Left hindlimb (tissue), 1 donor: Measurements from ENCODE around the gene KRTCAP2.
A peak's percentile ranks its signal among the peaks of the same experiment; 100 is the strongest.
"Not testable (repeated sequence)": the region's sequence is repeated elsewhere in the genome, so short reads cannot be mapped to it uniquely, and the experiment has no call there.

Experiments used
- DNase-seq: peaks from one replicate; pipeline ENCODE4 v3.0.0-alpha.2; 2018

KRTCAP2 gene

DNA sequence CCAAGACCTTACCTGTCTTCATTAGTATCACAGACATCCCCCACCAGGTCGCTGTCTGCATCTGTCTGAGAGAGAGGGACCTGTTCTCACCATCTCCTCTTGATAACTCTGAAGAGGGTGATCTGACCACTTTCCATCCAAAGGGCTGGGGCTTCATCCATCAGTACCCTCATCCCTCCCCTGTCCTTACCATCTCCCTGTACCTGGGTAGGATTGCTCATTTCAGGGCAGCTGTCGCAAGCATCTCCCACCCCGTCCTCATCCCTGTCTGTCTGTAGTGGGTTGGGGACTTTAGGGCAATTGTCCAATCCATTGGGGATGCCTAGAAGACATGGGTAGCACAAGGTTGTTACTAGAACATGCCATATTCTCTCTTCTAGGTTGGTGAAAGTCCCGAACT lies 26.7 kb upstream of the KRTCAP2 start:
- DNase-seq, result no peak

DNA sequence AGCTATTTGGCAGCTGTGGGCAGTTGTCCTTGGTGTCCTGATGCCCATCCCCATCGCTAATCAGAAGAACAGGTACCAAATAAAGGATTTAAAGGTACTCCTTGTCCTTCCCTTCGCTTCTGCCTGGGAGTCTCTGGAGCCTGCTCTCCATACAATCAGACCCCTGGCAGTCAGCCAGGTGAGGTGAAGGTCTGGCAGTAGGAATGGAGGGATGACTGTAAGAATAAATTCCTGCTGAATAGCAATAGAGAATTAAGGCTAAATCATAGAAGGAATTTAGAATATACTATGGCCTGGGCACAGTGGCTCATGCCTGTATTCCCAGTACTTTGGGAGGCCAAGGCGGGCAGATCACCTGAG lies 25.4 kb upstream of the KRTCAP2 start:
- DNase-seq, result peak; percentile 16

GRCh38 chr1:155197901-155198546 lies 24.9 kb upstream of the KRTCAP2 start:
- peak; percentile 25 for DNase-seq

DNA sequence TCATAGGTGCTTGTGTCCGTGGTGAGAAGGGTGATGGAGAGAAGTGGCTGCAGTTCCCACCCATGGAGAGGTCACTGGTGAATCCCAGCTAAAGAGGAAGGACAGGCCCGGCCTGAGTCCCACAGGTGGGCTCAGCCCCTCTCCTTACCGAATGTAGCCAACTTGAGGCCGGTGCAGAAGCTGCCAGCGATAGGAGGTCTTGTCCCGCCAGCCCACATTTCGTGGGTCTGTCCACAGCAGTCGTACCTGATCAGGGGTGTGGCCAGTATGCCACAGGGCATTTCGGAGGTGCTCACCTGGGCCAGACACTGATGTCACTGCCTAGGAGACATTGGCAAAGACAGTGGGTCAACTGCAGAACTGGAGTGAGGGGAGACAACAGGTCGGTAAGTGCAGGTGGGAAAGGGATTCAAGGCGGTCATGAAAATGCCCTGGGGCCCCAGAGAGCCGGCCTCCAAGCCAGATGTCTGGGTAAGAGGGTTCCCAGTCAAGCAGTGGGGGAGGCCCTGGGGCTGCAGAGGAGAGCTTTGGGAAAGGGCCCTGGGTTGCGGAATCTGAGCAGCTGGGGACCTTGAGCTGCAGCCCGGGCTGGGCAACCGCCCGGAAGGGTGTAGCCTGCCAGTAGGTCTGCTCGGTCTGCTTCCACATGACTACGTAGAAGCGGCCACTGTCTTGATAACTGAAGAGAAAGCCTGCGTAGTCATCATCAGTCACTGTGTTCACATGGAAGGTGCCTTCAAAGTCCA lies 24.0 kb upstream of the KRTCAP2 start:
- DNase-seq, result peak; percentile 43

DNA sequence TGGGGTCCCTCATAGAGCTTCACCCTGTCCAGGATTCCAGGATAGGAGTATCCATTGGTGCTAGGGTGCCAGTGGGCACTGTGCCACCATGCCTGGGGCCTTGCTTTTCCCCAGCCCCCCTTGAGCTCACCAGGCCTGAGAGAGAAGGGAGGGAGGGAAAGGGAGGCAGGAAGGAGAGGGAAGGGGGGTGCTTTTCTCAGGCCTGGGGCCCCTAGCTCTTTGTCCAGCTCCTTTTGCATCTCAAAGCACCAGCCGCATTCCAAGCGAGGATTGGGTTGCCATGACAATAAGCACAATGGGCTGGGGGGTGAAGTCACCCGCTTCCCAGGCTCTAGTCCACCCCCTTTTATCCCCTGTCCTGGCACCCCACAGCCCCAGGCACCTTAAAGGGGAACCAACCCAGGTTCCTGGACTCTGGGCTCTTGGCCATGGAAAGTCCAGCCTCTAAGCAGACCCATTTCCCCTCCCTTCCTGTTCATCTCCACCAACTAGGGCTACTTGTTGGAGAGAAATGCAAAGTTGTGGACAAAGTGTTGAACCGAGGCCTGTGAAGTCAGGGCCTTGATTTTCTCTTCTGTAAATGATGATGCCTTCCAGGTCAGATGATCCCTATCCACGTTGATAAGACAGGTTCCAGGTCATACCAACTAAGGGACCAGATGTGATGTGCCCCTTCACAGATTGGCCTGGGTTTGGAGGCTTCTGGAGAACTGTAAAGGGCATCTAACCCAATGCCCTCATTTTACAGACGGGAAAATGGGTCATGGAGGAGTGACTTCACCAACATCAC lies 23.2 kb upstream of the KRTCAP2 start:
- no peak for DNase-seq

DNA sequence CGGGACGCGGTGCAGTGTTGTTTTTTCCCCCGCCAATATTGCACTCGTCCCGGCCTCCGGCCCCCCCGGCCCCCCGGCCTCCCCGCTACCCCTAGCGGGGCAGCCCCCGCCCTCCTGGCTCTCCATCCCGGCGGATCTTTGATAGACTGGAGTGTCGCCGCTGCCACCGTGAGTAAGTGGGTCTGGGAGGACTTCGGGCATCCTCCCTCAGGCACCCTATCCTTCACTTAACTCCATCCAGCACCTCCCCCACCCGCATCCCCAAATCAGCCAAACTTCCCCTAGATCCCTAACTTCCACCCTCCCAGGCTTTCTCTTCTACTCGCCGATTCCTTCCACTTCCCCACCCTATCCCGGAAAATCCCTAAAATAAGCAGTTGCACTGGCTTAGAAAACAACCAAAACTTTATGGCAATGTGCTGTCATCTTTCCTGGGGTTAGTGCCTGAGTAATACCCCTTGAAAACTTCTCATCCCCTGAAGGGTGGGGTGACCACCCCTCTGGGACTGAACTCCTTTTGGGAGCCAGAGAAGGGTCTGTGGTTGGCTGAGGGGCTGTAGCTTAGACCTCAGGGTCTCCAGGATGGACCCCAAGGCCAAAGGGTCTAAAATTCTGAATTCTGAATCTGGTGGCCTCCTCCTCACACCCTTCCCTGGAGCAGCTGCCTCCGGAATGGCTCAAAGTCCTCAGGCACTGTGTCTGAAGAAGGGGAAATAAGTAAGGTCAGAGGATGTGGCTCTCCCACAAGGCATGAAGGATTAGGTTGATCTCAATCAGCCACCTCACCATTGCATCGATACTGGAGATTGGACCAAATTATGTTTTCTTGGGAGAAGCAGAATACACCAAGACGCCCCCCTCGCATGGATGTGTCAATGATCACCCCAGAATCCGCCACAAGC lies 22.3 kb upstream of the KRTCAP2 start:
- DNase-seq, result peak; percentile 41

DNA sequence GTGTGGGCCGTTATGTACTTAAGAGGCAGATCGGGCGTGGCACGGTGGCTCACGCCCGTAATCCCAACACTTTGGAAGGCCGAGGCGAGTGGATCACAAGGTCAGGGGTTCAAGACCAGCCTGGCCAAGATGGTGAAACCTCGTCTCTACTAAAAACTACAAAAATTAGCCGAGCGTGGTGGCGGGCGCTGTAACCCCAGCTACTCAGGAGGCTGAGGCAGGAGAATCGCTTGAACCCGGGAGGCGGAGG lies 20.8 kb upstream of the KRTCAP2 start:
- not testable (repeated sequence) for DNase-seq

- peak; percentile 94 for DNase-seq
These were observed 20.3 kb upstream of the KRTCAP2 start for GRCh38 chr1:155193275-155193990.

DNA sequence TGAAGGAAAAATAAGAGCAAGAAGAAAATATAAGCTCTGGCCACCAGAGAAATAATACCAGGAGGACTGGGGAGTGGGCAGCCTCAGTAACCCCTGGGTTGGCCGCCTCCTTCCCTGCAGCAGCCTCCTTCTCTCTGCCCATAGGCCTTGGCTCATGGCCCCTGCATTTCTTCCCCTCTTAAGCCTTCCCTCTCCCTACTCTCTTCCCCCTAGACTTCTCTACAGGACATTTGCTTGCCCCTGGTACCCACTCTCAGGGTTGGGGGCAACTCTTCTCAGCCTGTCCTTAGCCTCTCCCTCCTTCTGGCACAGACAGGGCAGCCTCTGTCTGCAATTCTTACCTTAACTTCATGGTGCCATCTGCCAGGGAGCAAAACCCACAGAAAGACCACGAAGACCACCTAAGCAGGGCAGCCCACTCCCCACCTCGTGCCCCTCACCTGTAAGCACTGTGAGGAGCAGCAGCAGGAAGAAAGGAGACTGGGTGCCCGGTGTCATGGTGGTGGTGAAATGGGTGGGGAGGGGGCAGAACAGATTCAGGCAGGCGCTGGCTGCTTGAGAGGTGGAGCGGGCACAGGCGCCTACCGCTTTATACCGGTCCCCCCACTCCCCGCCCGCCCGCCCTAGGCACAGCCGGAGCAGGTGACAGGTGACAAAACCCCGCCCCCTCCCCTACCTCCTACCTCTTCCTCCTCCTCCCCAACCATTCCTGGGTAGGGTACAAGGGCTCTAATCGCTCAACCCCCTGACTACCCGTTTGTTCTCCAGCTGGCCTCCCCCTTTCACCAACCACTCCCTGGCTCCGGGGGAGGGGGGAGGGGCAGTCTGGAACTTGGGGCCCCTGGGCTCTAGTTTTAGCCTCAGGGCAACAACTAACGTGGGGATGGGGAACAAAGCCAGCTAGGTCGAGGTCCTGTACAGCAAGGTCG lies 19.5 kb upstream of the KRTCAP2 start:
- DNase-seq, result no peak

GRCh38 chr1:155191904-155192303 lies 18.8 kb upstream of the KRTCAP2 start:
- DNase-seq, result peak; percentile 47

DNA sequence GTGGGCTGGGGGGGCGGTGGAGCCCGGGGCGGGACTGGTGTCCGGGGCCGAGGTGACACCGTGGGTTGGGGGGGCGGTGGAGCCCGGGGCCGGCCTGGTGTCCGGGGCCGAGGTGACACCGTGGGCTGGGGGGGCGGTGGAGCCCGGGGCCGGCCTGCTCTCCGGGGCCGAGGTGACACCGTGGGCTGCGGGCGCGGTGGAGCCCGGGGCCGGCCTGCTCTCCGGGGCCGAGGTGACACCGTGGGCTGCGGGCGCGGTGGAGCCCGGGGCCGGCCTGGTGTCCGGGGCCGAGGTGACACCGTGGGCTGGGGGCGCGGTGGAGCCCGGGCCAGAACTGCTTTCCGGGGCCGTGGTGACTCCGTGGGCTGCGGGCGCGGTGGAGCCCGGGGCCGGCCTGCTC lies 16.8 kb upstream of the KRTCAP2 start:
- not testable (repeated sequence) for DNase-seq

DNA sequence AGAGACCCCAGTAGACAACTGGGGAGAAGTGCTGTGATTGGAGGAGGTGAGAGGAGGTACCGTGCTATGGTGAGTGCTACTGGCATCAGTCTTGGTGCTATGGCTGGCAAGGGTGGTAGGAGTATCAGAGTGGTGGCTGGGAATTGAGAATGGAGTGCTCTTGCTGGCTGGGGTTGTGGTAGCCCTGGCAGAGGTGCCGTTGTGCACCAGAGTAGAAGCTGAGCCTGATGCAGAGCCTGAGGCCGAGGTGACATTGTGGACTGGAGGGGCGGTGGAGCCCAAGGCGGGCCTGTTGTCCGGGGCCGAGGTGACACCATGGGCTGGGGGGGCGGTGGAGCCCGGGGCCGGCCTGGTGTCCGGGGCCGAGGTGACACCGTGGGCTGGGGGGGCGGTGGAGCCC lies 15.2 kb upstream of the KRTCAP2 start:
- peak; percentile 23 for DNase-seq

GRCh38 chr1:155187456-155187891 lies 14.4 kb upstream of the KRTCAP2 start:
- DNase-seq, result peak; percentile 21

DNA sequence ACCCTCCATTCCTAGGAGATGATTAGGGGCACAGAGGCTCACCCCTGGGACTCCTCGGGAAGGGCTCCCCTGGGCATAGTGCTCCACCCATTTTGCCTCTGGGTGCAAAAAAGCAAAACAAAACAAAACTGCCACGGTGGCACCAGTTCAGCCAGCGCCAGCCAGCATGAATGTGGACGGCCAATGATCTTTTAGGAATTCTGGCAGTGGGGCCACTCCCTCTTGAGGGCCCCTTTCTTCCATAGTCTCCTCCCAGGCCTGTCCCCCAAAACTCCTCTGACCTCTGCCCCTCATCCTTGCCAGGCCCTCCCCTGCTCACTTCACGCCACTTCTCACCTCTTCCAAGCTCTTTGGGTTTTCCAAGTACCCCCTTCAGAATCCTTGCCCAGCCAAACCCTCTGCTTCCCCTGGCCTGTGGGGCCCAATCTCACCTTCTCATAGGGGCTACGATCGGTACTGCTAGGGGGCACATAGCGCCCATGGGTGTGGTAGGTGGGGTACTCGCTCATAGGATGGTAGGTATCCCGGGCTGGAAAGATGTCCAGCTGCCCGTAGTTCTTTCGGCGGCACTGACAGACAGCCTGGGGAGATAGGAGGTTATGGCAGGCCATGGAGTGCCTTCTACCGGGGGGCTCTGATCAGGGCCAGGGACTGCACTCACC lies 13.8 kb upstream of the KRTCAP2 start:
- DNase-seq, result no peak

DNA sequence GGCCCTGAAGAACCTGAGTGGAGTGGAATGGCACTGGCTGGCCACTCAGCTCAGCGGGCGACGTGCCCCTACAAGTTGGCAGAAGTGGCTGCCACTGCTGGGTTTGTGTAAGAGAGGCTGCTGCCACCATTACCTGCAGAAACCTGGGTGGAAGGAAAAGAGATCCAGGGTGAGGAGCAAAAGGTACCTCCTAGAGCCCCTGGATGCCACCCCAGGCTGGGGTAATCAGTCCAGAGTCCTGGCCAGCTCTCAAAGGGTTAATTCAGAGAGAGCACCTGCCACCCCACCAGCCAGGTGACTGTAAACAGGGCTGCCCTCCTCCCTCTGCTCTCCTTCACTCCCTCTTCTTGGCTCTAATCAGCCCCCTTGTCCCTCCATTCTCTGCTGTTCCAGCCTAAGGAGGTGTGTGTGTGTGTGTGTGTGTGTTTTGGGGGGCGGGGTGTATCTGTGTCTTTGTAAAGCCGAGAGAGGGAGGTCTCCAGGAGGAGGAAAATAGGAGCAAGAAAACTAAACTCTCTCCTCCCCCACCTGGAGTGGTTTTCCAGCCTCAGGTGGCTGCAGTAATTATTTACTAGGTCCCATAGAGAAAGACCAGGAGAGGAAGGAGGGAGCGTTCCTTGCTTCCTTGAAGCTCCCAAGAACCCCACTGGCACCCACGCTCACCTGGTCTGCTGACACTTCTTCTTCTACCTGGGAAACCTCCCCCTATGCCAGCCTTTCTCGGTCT lies 13.1 kb upstream of the KRTCAP2 start:
- peak; percentile 28 for DNase-seq

- DNase-seq, result peak; percentile 16
These were observed 12.6 kb upstream of the KRTCAP2 start for GRCh38 chr1:155185783-155186066.

DNA sequence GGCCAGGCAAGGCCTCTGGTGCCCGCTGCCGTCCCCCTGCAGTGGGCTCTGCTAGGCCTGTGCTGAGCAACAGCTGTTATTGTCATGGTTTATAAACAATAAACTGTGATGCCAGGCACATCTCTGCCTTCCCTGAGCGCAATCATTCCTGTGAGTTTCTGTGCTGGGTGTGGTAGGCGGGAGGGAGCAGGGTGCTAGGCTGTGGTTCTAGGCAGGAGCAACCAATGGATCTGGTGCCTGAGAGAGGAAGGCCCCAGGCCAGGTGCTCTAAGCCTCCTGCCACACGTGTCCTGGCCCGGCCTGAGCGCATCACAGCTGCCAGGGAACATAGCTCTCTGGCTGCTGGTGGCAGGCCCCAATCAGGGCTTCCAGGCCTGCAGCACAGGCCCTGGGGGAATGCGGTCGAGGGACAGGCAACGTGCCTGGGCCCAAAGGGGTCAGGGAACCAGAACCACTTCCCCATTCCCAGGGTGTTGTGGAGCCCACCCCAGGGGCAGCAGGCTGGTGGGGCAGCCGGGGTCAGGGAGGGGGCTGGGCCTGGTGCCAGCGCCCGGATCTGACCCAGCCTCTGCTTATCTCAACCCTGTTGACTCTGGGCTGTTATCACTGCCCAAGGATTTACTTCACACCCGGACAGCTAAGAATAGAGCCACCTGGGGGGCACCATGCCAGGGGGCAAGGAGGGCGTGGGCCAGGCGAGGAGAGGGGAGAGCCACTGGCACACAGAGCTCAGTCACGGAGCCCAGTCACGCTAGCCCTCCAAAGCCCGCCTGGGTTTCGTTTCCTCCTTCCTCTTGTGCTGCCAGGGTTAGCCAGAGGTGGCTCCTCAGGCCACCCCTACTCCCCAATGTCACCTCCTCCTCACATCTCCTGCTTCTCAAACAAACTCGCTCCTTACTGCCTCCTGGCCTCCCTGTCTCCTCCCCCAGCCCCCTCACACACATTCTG lies 12.0 kb upstream of the KRTCAP2 start:
- DNase-seq, result peak; percentile 47

DNA sequence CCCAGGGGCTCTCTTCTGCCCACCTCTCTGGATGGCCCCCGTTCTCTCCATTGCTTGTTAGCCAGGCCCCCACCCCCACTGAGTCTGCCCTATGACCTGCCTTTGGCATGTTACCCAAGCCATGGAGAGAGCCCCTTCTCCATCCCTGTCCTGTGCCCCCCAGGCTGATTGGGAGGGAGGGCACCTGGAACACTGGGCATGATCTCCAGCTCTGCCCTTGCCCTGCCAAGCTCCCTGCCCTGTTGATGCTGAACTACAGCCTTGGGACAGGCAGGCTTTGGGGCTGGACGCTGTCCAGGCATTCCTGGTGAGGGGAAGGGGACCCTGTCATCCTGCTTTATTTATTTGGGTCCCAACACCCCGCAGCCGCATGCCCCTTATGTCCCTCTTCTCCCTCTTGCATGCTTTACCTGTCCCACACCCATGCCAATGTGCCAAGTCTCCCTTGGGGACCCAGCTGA lies 11.3 kb upstream of the KRTCAP2 start:
- DNase-seq, result peak; percentile 35

DNA sequence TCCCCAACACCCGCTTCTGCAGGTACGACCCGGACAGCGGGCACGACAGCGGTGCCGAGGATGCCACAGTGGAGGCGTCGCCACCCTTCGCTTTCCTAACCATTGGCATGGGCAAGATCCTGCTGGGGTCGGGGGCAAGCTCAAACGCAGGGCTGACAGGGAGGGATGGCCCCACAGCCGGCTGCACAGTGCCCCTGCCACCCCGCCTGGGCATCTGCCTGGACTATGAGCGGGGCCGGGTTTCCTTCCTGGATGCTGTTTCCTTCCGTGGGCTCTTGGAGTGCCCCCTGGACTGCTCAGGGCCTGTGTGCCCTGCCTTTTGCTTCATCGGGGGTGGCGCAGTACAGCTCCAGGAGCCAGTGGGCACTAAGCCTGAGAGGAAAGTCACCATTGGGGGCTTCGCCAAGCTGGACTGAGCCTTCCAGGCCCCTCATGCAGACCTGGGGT lies 10.7 kb upstream of the KRTCAP2 start:
- no peak for DNase-seq
